ENCODE measurements around the gene PCSK5.

PCSK5 gene

DNA sequence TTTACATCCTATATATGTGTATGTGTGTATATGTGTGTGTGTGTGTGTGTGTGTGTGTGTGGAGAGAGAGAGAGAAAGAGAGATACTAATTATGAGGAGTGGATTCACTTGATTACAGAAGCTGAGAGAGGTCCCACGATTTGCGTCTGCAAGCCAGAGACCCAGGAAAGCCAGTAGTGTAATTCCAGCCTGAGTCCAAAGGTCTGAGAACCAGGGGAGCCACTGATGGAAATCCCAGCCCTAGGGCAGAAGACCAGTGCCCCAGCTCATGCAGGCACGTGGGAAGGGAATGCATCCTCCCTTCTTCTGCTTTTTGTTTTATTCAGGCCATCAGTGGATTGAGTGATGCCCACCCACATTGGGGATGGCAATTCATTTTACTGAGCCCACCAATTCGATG lies 74.8 kb downstream of the PCSK5 start:
- H2BK12ac ChIP-seq (ENCODE audit: low read length in 2 of 2), result no peak overlapping the region
- H3K4me1 ChIP-seq (ENCODE audit: control insufficient read depth, insufficient read depth, low read depth, low read length), result peaks cover 3% of the 10 kb centered on the region
- H2AFZ ChIP-seq (ENCODE audit: low read depth, low read length), result no peak overlapping the region
- H2AK5ac ChIP-seq (ENCODE audit: low read length, severe bottlenecking), result no peak overlapping the region
- no peak overlapping the region for H4K8ac ChIP-seq (ENCODE audit: low read length)
- no peak overlapping the region for H3K4me2 ChIP-seq (ENCODE audit: low read length, poor library complexity, severe bottlenecking)
- H3K4me3 ChIP-seq (ENCODE audit: insufficient read depth in 1 of 2, low read depth in 1 of 2, low read length in 2 of 2), result no peak overlapping the region
- no peak overlapping the region for H3K23ac ChIP-seq (ENCODE audit: low read length in 2 of 2)
- H3K9ac ChIP-seq (ENCODE audit: low read length), result no peak overlapping the region
- H3K9me3 ChIP-seq (ENCODE audit: control insufficient read depth, low read length), result no peaks in the 10 kb centered on the region
- no peaks in the 10 kb centered on the region for H3K79me1 ChIP-seq (replicated peaks; ENCODE audit: low read length, poor library complexity, severe bottlenecking)
- H2BK120ac ChIP-seq (ENCODE audit: low read depth, low read length), result no peak overlapping the region
- no peak overlapping the region for H2BK5ac ChIP-seq (ENCODE audit: low read depth, low read length, poor library complexity, severe bottlenecking)
- H3K27ac ChIP-seq (ENCODE audit: low read length, poor library complexity, severe bottlenecking), result no peak overlapping the region
- H3K36me3 ChIP-seq (ENCODE audit: control insufficient read depth in 1 of 2, insufficient read depth in 2 of 2, low read depth in 1 of 2, low read length in 2 of 2), result no peaks in the 10 kb centered on the region
- H2BK15ac ChIP-seq (ENCODE audit: low read depth, poor library complexity, severe bottlenecking), result no peak overlapping the region
- WGBS, result 76% methylated on average over 4 of the region's 4 CpGs
- no peak overlapping the region for H3K18ac ChIP-seq (ENCODE audit: low read depth in 1 of 2, low read length in 2 of 2)
- H4K91ac ChIP-seq (ENCODE audit: low read length), result no peak overlapping the region
- H3K14ac ChIP-seq (ENCODE audit: low read length in 2 of 2), result no peak overlapping the region
- no peak overlapping the region for H3K4ac ChIP-seq (ENCODE audit: low read depth in 1 of 2, low read length in 2 of 2)
- no peak for DNase-seq
- no peaks in the 10 kb centered on the region for H3K27me3 ChIP-seq (ENCODE audit: control insufficient read depth in 1 of 2, insufficient read depth in 1 of 2, low read length in 2 of 2)

DNA sequence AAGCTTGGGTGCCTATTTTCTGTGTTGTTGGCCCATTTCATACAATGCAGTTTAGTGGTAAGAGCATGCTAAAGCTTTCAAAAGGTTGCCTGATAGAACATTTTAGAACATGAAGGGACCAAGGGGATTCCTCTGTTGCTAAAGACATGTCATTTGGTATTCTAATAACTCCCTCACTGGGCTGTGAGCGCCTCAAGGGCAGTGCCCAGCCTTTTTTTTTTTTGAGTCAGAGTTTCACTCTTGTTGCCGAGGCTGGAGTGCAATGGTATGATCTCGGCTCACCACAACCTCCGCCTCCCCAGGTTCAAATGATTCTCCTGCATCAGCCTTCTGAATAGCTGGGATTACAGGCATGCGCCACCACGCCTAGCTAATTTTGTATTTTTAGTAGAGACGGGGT lies 77.1 kb downstream of the PCSK5 start:
- Histone ChIP-seq H2BK120ac (ENCODE audit: low read depth, low read length) (no peak overlapping the region), H3K4me3 (ENCODE audit: insufficient read depth in 1 of 2, low read depth in 1 of 2, low read length in 2 of 2) (no peak overlapping the region), H2AFZ (ENCODE audit: low read depth, low read length) (no peak overlapping the region), H2BK12ac (ENCODE audit: low read length in 2 of 2) (no peak overlapping the region), H3K4me1 (ENCODE audit: control insufficient read depth, insufficient read depth, low read depth, low read length) (no peaks in the 10 kb centered on the region), H2BK15ac (ENCODE audit: low read depth, poor library complexity, severe bottlenecking) (no peak overlapping the region), H3K4ac (ENCODE audit: low read depth in 1 of 2, low read length in 2 of 2) (no peak overlapping the region), H3K36me3 (ENCODE audit: control insufficient read depth in 1 of 2, insufficient read depth in 2 of 2, low read depth in 1 of 2, low read length in 2 of 2) (no peaks in the 10 kb centered on the region), H3K27ac (ENCODE audit: low read length, poor library complexity, severe bottlenecking) (no peak overlapping the region), H3K9me3 (ENCODE audit: control insufficient read depth, low read length) (no peaks in the 10 kb centered on the region), H2BK5ac (ENCODE audit: low read depth, low read length, poor library complexity, severe bottlenecking) (no peak overlapping the region), H4K91ac (ENCODE audit: low read length) (no peak overlapping the region), H3K18ac (ENCODE audit: low read depth in 1 of 2, low read length in 2 of 2) (no peak overlapping the region), H2AK5ac (ENCODE audit: low read length, severe bottlenecking) (no peak overlapping the region), H4K8ac (ENCODE audit: low read length) (no peak overlapping the region), H3K4me2 (ENCODE audit: low read length, poor library complexity, severe bottlenecking) (no peak overlapping the region), H3K14ac (ENCODE audit: low read length in 2 of 2) (no peak overlapping the region), H3K79me1 (replicated peaks; ENCODE audit: low read length, poor library complexity, severe bottlenecking) (no peaks in the 10 kb centered on the region), H3K9ac (ENCODE audit: low read length) (no peak overlapping the region), H3K23ac (ENCODE audit: low read length in 2 of 2) (no peak overlapping the region), H3K27me3 (ENCODE audit: control insufficient read depth in 1 of 2, insufficient read depth in 1 of 2, low read length in 2 of 2) (no peaks in the 10 kb centered on the region)
- no peak for DNase-seq
- WGBS, result 97% methylated on average over 7 of the region's 7 CpGs

DNA sequence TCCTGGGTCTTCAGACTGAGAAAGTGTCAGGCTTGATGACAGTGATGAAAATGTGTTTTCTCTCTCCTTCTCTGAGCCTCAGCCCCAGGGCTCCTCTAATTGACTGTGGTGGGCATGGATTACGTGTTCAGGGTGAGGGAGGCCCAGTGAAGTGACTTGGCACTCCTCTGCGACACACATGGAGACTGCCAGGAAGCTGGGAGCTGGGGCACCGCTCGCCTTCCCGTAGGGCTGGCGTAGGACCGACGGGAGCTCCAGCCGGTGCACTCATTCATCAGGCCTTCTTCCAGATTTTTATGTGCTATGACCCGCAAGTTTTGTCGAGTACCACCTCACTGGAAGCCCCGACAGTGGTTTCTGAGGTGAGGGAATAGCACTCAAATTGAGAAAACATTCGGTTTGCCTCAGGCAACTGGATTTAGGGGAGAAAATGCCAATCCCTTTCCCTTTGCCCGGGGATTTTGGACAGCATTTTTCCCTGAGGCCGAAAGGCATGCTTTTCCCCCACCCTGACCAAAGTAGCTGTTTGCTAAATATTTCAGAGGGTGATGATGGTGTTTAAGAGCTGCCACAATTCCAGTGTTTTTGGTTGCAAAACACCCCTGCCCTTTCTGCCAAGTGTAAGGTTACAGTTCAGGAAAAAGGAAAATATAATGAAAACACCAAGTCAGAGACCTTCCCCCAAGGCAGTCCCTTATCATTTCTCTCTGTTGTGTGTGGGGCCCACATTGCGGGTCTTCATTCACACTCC lies 83.7 kb downstream of the PCSK5 start:
- Histone ChIP-seq H3K23ac (ENCODE audit: low read length in 2 of 2) (no peak overlapping the region), H2AK5ac (ENCODE audit: low read length, severe bottlenecking) (no peak overlapping the region), H2BK15ac (ENCODE audit: low read depth, poor library complexity, severe bottlenecking) (no peak overlapping the region), H3K4ac (ENCODE audit: low read depth in 1 of 2, low read length in 2 of 2) (no peak overlapping the region), H3K4me2 (ENCODE audit: low read length, poor library complexity, severe bottlenecking) (no peak overlapping the region), H3K9ac (ENCODE audit: low read length) (no peak overlapping the region), H3K4me3 (ENCODE audit: insufficient read depth in 1 of 2, low read depth in 1 of 2, low read length in 2 of 2) (no peak overlapping the region), H2BK120ac (ENCODE audit: low read depth, low read length) (no peak overlapping the region), H2BK5ac (ENCODE audit: low read depth, low read length, poor library complexity, severe bottlenecking) (no peak overlapping the region), H3K4me1 (ENCODE audit: control insufficient read depth, insufficient read depth, low read depth, low read length) (no peaks in the 10 kb centered on the region), H3K36me3 (ENCODE audit: control insufficient read depth in 1 of 2, insufficient read depth in 2 of 2, low read depth in 1 of 2, low read length in 2 of 2) (no peaks in the 10 kb centered on the region), H3K27ac (ENCODE audit: low read length, poor library complexity, severe bottlenecking) (no peak overlapping the region), H4K91ac (ENCODE audit: low read length) (no peak overlapping the region), H3K14ac (ENCODE audit: low read length in 2 of 2) (no peak overlapping the region), H3K18ac (ENCODE audit: low read depth in 1 of 2, low read length in 2 of 2) (no peak overlapping the region), H3K27me3 (ENCODE audit: control insufficient read depth in 1 of 2, insufficient read depth in 1 of 2, low read length in 2 of 2) (no peaks in the 10 kb centered on the region), H3K9me3 (ENCODE audit: control insufficient read depth, low read length) (no peaks in the 10 kb centered on the region), H3K79me1 (replicated peaks; ENCODE audit: low read length, poor library complexity, severe bottlenecking) (no peaks in the 10 kb centered on the region), H2BK12ac (ENCODE audit: low read length in 2 of 2) (no peak overlapping the region), H4K8ac (ENCODE audit: low read length) (no peak overlapping the region), H2AFZ (ENCODE audit: low read depth, low read length) (no peak overlapping the region)
- DNase-seq, result no peak
- WGBS, result 93% methylated on average over 14 of the region's 16 CpGs

DNA sequence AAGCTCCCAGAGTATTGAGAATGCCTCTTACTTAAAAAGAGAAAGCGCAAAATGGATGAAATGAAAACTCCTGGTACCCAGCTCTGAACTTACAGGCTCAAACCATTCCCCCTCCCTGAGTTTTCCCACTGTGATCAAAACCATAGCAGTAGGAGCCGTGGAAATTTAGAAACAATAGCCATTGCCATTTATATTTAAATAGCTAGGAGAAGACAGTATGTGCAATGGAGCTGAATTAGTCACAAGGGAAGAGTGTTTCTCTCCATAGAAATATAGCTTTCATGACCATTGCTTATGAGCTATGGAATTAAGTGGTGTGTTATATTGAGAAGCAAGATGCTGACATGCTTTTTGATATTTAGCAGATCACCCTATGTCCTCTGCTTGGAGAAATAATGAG lies 84.6 kb downstream of the PCSK5 start:
- Histone ChIP-seq H2AK5ac (ENCODE audit: low read length, severe bottlenecking) (no peak overlapping the region), H3K4me3 (ENCODE audit: insufficient read depth in 1 of 2, low read depth in 1 of 2, low read length in 2 of 2) (no peak overlapping the region), H2AFZ (ENCODE audit: low read depth, low read length) (no peak overlapping the region), H3K4ac (ENCODE audit: low read depth in 1 of 2, low read length in 2 of 2) (no peak overlapping the region), H2BK5ac (ENCODE audit: low read depth, low read length, poor library complexity, severe bottlenecking) (no peak overlapping the region), H3K18ac (ENCODE audit: low read depth in 1 of 2, low read length in 2 of 2) (no peak overlapping the region), H4K91ac (ENCODE audit: low read length) (no peak overlapping the region), H3K23ac (ENCODE audit: low read length in 2 of 2) (no peak overlapping the region), H3K36me3 (ENCODE audit: control insufficient read depth in 1 of 2, insufficient read depth in 2 of 2, low read depth in 1 of 2, low read length in 2 of 2) (no peaks in the 10 kb centered on the region), H2BK12ac (ENCODE audit: low read length in 2 of 2) (no peak overlapping the region), H3K4me2 (ENCODE audit: low read length, poor library complexity, severe bottlenecking) (no peak overlapping the region), H3K9me3 (ENCODE audit: control insufficient read depth, low read length) (no peaks in the 10 kb centered on the region), H3K4me1 (ENCODE audit: control insufficient read depth, insufficient read depth, low read depth, low read length) (no peaks in the 10 kb centered on the region), H3K14ac (ENCODE audit: low read length in 2 of 2) (no peak overlapping the region), H3K27me3 (ENCODE audit: control insufficient read depth in 1 of 2, insufficient read depth in 1 of 2, low read length in 2 of 2) (no peaks in the 10 kb centered on the region), H3K27ac (ENCODE audit: low read length, poor library complexity, severe bottlenecking) (no peak overlapping the region), H3K9ac (ENCODE audit: low read length) (no peak overlapping the region), H3K79me1 (replicated peaks; ENCODE audit: low read length, poor library complexity, severe bottlenecking) (no peaks in the 10 kb centered on the region), H4K8ac (ENCODE audit: low read length) (no peak overlapping the region), H2BK15ac (ENCODE audit: low read depth, poor library complexity, severe bottlenecking) (no peak overlapping the region), H2BK120ac (ENCODE audit: low read depth, low read length) (no peak overlapping the region)
- 100% methylated on average over 1 of the region's 2 CpGs for WGBS
- no peak for DNase-seq
